HG03571 (cell line): ENCODE data around the gene TJP2.

Experiments used
- ATAC-seq: cut with Tn5 transposase; IDR thresholded peaks from one replicate; pipeline ENCODE4 v1.9.1; 2021; ENCODE audit not compliant: unreplicated experiment

Gene TJP2

DNA sequence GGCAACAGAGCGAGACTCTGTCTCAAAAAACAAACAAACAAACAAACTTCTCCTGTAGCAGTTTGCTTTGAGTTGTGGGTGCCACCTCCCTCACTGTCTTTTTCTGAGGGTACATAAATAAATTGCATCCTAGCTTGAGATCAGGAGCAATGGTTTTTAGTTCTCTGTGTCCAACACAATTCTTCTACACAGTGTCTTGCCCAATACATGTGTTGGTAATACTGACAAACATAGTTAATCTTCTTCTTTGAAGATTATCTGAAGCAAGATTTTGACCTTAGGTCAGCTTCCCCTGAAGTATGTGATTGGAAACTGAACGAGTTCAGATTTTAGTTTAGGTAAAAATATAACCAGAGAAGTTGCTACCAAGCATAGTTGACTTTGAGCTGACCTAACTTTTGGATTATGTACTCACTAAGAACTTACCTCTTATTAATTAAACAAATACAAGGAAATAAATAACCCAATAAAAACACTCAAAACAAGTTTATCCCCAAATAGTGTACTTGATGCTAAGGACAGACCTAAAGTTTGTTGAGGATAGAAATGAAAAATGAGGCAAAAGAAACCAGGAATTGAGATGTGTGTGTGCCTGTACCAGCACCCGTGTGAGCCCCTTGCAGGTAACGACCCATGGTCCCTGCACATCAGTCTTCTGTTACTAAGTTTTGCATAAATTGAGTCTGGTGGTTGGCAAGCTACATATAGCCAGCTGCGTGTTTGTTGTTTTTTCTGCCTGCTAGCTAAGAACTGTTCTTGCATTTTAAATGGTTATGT is 16.2 kb downstream of the TJP2 start:
- peak; percentile 77 for ATAC-seq

- no peak for ATAC-seq
Observed at GRCh38 chr9:69190863-69191181, 16.7 kb downstream of the TJP2 start.

DNA sequence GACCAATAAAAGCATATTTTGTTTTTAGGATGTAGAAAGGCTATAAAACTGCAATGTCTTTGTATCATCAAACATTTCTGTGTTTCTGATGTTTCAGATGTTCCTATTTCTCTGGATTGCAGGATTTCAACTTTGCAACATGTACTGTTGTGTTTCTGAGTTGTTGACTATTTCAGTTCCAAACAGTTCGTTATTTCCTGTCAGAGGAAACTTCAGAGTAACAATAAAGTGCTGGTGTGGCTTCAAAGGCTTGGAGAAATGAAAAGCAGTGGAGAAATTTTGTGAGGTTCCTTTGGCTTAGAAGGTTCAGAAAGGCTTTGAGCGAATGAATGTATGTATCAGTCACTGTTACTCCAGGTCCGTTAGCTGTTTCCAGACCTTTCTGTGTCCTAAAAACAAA is 17.2 kb downstream of the TJP2 start:
- ATAC-seq = no peak

GRCh38 chr9:69192214-69192613 is 18.1 kb downstream of the TJP2 start:
- no peak for ATAC-seq

- no peak for ATAC-seq
Observed at GRCh38 chr9:69193685-69194032, 19.6 kb downstream of the TJP2 start.

DNA sequence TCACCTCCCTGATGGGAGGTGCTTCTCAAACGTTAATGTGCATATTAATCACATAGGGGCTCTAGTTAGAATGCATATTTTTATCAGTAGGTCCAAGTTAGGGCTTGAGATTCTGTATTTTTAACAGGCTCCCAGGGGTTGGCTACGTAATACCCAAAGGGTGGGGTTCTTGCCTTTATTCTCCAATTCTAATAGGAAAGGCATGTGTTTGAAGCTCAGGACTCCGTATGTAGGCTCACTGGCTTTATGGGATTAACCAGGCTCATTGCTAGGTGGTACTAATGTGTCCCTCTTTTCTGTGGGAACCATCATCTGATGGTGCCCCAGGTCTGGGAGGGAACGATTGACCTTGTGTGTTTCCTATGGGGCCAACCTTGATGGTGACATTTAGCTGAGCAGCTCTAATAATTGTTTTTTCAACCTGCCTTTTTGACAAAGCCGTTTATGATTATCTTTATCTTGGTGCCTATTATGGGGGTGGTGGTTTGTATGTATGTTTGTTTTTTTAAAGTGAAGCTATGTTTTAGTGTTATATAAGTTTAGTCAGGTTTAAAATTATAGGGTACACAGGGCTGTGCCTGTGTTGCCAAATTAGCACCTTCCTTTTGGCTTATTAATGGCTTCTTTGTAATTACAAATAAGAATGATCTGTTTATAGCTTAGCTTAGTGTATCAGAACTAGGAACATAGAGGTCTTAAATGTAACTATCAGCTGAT is 20.8 kb downstream of the TJP2 start:
- ATAC-seq = no peak

- ATAC-seq = no peak
Observed at GRCh38 chr9:69195668-69196067, 21.6 kb downstream of the TJP2 start.

GRCh38 chr9:69197687-69198086 is 23.6 kb downstream of the TJP2 start:
- ATAC-seq = no peak

DNA sequence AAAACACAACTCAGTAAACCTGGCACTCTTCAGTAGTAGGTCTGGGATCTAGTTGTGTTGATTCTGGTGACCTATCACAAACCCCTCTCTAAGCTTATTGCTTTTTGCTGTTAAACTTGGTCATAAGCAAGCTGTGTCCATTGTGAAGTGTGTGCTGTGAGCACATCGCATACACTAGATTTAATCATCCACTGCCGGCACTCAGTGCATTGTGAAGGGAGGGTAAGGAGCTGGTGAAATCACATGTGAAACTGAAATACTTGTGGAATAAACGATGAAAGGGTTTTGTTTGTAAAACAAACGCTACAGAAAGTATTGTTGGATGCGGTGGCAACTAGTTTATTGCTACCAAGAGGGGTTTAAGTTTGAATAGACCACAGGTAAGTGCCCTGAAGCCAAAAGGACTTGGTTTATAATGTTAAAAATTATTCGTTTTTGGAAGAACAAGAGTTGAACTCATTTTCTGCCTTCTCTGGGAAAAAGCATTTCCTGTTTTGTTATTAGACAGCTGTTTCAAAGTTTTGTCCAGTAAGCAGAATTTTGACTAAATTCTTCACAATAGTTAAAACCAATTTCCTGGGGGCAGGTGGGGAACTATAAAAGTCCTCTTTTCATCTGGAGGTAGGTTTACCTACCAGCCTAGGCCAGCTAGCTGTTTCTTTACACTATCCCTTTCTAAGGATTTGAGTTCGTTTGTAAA is 24.6 kb downstream of the TJP2 start:
- ATAC-seq = no peak

DNA sequence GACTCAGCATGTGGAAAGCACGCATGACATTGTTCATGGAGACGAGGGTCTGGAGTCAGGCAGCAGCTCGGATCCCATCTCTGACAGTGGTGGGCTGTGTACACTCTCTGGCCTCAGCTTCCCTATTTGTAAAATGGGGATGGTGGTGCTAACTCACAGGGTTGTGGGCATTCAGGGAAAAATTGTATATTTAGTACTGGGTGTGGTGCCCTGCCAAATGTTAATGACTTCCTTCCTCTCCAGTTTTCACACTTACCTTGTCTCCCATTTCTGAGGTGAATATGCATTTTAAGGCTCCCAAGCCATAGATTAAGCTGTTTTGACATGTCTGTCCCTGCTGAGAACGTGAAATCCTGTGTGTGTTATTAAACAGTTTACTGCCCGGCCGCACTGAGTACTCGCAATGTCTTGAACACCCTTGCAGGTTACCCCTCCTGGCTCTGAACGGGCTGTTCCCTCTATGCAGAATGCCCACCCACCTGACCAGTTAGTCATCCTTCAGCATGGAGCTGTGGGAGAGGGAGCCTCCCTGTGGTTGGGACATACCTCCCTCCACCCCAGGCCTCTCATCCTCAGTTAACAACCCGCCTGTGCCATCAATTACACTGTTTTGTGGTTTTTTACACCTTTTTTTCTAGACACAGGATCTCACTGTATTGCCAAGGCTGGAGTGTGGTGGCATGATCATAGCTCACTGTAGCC is 25.8 kb downstream of the TJP2 start:
- ATAC-seq = no peak

DNA sequence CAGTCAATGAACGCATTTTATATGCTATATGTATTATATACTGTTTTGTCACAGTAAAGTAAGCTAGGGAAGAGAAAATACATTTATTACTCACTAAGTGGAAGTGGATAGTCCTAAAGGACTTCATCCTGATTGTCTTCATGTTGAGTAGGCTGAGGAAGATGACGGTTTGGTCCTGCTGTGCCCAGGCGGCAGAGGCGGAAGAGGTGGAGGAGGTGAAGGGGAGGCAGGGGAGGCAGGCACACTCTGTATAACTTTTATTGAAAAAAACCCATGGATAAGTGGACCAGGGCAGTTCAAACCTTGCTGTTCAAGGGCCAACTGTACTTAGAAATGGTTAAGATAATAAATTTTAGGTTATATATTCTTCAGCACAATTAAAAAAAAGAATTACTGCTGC is 28.5 kb downstream of the TJP2 start:
- ATAC-seq = no peak

DNA sequence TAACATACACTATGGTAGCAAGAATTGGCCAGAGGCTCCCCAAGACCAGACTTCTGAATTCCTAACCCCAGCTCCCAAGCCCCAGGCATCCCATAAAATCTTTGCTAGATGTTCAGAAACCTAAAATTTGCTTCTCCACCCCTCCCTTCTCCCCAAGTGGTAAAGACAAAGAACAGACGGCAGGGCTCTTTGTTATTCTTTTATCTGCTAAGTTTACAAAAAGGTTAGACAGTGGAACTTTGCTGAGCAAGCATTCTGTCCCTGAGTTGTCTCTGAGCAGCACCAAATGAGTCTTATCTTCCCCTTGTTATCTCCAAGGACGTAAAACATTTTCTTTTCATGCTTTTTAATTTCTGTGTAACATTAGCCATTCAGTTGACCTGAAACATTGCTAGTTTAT is 30.2 kb downstream of the TJP2 start:
- ATAC-seq = no peak

- ATAC-seq = no peak
Observed at GRCh38 chr9:69204849-69205248, 30.8 kb downstream of the TJP2 start.

- ATAC-seq = no peak
Observed at GRCh38 chr9:69206047-69206446, 32.0 kb downstream of the TJP2 start.

DNA sequence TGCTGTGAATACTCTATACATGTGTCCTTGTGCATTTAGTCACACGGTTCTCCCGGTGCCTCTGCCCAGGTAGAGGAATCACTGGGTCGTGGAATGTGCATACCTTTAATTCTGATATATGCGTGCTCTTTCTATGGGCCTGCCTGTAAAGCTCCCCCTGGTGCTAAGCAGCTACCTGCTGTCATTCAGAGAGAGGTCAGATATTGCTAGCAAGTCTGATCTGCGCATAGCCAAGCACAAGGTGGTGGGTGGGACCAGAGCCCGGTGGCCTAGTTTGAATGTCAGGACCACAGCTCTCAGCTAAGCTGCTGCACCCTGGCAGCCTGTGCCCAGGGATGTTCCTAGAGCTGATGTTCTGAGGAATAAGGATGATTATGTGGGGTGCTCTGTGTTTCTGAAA is 33.4 kb downstream of the TJP2 start:
- no peak for ATAC-seq

GRCh38 chr9:69211424-69212036 is 37.5 kb downstream of the TJP2 start:
- ATAC-seq = no peak

DNA sequence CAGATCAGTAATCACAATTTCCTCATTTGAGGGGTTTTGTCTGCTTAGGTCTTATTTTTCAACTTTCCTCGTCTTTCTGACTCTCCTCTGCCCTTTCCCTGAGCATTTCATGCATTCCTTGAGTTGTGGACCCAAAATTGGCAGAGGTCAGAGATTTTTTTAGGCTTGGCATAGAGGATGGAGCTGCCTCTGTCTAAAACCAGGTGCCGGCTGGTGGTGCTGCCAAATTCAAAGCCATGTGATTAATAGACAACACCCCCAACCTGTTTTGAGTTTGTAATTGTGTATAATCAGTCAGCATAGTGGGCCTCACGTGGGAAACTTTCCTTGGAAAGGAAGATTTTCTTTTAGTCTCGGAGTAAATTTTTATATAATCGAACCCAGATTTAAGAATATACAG is 39.6 kb downstream of the TJP2 start:
- ATAC-seq = no peak

GRCh38 chr9:69214939-69215338 is 40.9 kb downstream of the TJP2 start:
- no peak for ATAC-seq

DNA sequence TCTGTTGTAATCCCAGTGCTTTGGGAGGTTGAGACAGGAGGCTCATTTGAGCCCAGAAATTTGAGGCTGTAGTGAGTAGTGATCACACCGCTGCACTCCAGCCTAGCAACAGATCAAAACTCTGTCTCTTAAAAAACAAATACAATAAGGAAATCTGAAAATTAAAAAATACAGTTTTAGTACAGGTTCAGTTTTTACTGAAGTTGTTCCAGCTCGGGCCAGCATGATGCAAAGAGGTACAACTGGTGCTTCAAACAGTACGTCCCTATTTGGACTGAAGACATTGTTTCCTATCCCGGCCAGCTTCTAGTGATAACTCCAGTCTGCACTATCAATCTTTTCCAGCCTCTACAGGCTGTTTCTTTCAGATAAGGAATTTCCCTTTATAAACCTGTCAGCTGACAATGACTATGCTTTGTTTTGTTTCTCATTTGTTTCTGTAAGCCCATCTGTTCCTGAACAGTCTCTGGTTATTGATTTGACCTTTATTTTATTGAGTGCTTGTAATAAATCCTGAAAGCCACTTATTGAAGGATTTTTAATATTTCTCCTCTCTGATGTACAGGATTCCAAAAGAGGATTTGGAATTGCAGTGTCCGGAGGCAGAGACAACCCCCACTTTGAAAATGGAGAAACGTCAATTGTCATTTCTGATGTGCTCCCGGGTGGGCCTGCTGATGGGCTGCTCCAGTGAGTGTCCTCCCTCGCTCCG is 41.9 kb downstream of the TJP2 start:
- no peak for ATAC-seq

DNA sequence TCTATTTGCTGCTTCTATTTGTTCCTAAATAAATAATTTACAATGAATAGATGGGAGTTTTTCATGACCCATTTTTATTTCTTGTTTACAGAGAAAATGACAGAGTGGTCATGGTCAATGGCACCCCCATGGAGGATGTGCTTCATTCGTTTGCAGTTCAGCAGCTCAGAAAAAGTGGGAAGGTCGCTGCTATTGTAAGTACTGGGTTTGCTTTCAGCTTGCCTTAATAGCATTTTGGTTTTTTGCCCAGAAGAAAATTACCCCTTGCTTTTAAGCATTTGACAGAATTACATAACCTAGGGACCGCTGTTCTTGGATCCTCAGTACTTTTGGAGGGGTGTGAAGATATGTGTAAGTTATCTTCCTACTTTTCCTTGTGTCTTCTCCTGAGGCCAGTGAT is 44.1 kb downstream of the TJP2 start:
- no peak for ATAC-seq

DNA sequence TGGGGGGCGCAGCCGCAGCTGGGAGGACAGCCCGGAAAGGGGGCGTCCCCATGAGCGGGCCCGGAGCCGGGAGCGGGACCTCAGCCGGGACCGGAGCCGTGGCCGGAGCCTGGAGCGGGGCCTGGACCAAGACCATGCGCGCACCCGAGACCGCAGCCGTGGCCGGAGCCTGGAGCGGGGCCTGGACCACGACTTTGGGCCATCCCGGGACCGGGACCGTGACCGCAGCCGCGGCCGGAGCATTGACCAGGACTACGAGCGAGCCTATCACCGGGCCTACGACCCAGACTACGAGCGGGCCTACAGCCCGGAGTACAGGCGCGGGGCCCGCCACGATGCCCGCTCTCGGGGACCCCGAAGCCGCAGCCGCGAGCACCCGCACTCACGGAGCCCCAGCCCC is 47.0 kb downstream of the TJP2 start:
- no peak for ATAC-seq
